Measurements from ENCODE around the gene FAM9C. TPM values are rescaled to one million over a fixed set of nuclear protein-coding genes. Genes with fewer than 3 reads are reported as not detected.

FAM9C gene
- total RNA-seq, 2 experiments from 2014 or later, result not detected

DNA sequence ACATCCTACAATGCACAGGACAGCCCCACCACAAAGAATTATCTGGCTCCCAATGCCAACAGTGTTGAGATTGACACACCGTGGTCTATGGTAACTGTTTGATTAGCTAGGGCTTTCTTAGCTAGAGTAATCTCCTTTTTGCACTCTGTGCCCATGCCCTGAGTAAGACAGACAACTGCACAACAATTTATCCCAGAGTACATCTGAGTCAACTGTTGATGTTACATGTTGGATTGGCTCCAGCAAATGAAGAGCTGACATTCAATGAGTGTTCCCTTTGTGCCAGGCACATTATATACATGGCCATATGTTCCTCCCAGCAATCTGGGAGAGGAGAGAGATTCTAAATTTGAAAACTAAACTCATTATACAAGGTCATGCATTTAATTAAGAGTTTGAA lies 3.9 kb upstream of the FAM9C start:
- DNase-seq (no peak), ATAC-seq (ENCODE audit: poor library complexity) (no peak)
- no peaks in the 10 kb centered on the region for H3K27me3 ChIP-seq (ENCODE audit: control insufficient read depth in 1 of 2, insufficient read depth in 2 of 2, low read length in 2 of 2)
- POLR2A ChIA-PET, result interaction anchor here (0.6 to 1.7 kb wide), 6 partner anchors 11 to 70 kb away, joined by 3 to 7 read pairs (median 5); no protein-coding TSS in a partner anchor
- Mint-ChIP-seq H3K9me3 (no peaks in the 10 kb centered on the region), H3K36me3 (ENCODE audit: low read depth) (peaks cover 9% of the 10 kb centered on the region), H3K4me1 (ENCODE audit: low read depth) (peaks cover 65% of the 10 kb centered on the region), H3K4me3 (peak overlapping the region; percentile 15), H3K27me3 (no peaks in the 10 kb centered on the region), H3K27ac (peak overlapping the region; percentile 83)
- CTCF ChIA-PET, result interaction anchor here (0.8 kb wide), 1 partner anchor 102 kb away, joined by 4 read pairs; no protein-coding TSS in a partner anchor
- no peak overlapping the region for H3K4me3 ChIP-seq (ENCODE audit: low read length)
- peaks cover 52% of the 10 kb centered on the region for H3K4me1 ChIP-seq (ENCODE audit: insufficient read depth, low read length)
- no peak overlapping the region for H3K27ac ChIP-seq (ENCODE audit: low read depth in 1 of 2, low read length in 2 of 2)
- intact Hi-C loops (cut with DNase I, micrococcal nuclease), result loop anchor here in 1 of 2 experiments (5.0 kb wide), 1 partner anchor 36 kb away; no protein-coding TSS in a partner anchor
- H3K9me3 ChIP-seq (ENCODE audit: control insufficient read depth in 1 of 2, insufficient read depth in 1 of 2, low read length in 2 of 2), result no peaks in the 10 kb centered on the region
- TF ChIP-seq, protein P1, sequence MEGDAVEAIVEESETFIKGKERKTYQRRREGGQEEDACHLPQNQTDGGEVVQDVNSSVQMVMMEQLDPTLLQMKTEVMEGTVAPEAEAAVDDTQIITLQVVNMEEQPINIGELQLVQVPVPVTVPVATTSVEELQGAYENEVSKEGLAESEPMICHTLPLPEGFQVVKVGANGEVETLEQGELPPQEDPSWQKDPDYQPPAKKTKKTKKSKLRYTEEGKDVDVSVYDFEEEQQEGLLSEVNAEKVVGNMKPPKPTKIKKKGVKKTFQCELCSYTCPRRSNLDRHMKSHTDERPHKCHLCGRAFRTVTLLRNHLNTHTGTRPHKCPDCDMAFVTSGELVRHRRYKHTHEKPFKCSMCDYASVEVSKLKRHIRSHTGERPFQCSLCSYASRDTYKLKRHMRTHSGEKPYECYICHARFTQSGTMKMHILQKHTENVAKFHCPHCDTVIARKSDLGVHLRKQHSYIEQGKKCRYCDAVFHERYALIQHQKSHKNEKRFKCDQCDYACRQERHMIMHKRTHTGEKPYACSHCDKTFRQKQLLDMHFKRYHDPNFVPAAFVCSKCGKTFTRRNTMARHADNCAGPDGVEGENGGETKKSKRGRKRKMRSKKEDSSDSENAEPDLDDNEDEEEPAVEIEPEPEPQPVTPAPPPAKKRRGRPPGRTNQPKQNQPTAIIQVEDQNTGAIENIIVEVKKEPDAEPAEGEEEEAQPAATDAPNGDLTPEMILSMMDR (IDR thresholded peaks at IDR 0.05), result no peak
- H3K36me3 ChIP-seq (ENCODE audit: insufficient read depth, low read length), result no peaks in the 10 kb centered on the region

DNA sequence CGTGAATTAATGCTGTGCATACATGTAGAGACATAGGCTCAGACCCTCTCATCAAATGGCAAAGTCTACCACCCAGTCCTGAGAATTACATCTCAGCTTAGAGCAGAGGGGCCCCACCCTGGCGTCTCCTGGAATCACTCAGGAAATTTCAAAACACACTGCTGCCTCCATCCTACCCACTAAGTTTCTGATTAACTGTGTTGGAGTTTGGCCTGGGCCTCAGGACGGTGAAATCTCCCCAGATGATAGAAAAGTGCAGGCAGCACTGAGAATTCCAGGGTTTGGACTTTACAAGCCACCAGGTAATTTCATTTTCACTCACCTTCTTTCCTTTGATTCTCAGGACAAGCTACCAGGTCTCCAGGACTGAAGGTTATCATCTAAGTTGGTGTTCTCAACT lies 3.3 kb upstream of the FAM9C start:
- Mint-ChIP-seq H3K9me3 (no peaks in the 10 kb centered on the region), H3K27me3 (no peaks in the 10 kb centered on the region), H3K36me3 (ENCODE audit: low read depth) (peaks cover 9% of the 10 kb centered on the region), H3K27ac (peak overlapping the region; percentile 83), H3K4me1 (ENCODE audit: low read depth) (peaks cover 64% of the 10 kb centered on the region), H3K4me3 (no peak overlapping the region)
- Histone ChIP-seq H3K4me1 (ENCODE audit: insufficient read depth, low read length) (peaks cover 47% of the 10 kb centered on the region), H3K36me3 (ENCODE audit: insufficient read depth, low read length) (no peaks in the 10 kb centered on the region), H3K27me3 (ENCODE audit: control insufficient read depth in 1 of 2, insufficient read depth in 2 of 2, low read length in 2 of 2) (no peaks in the 10 kb centered on the region), H3K27ac (ENCODE audit: low read depth in 1 of 2, low read length in 2 of 2) (no peak overlapping the region), H3K9me3 (ENCODE audit: control insufficient read depth in 1 of 2, insufficient read depth in 1 of 2, low read length in 2 of 2) (no peaks in the 10 kb centered on the region), H3K4me3 (ENCODE audit: low read length) (no peak overlapping the region)
- TF ChIP-seq, protein P1 (IDR thresholded peaks at IDR 0.05), result no peak
- intact Hi-C loops (cut with DNase I, micrococcal nuclease), result loop anchor here in 1 of 2 experiments (5.0 kb wide), 1 partner anchor 35 kb away; no protein-coding TSS in a partner anchor
- ATAC-seq (ENCODE audit: poor library complexity) (no peak), DNase-seq (no peak)
- CTCF ChIA-PET, result interaction anchor here (0.8 kb wide), 1 partner anchor 101 kb away, joined by 4 read pairs; no protein-coding TSS in a partner anchor
- POLR2A ChIA-PET, result interaction anchor here (0.6 to 1.7 kb wide), 6 partner anchors 11 to 70 kb away, joined by 3 to 7 read pairs (median 5); no protein-coding TSS in a partner anchor

DNA sequence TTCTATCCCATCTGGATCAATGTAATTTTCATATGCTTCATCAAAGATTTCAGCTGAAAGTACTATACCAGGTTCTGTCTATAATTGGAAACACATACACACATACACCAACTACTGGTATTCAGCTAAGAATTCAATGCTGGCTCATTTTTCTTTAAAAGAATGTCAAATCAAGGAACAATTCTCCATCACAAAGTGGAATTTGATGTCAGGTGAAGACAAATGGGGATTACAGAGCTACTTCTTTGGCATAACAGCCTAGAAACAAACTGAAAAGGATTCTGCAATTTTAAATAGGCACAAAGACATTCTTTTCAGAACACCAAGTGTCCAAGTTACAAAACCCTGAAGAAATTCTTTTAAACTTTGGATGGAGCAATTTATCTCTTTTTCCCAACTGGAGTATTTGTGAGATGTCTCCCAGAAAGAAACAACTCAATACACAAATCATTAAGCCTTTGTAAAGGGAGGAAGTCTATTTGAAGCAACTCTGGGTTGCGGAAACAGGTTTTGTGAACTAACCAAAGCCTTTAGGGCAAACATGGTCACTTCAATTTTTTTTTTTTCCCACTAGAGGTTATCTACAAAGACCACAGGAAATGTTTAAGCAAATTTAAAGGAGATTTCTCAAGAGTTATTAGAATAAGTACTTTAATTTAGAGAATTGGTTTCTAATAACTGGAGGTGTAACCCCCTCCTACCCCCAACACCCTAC lies 1.9 kb upstream of the FAM9C start:
- DNase-seq (no peak), ATAC-seq (ENCODE audit: poor library complexity) (no peak)
- H3K9me3 ChIP-seq (ENCODE audit: control insufficient read depth in 1 of 2, insufficient read depth in 1 of 2, low read length in 2 of 2), result no peaks in the 10 kb centered on the region
- peaks cover 37% of the 10 kb centered on the region for H3K4me1 ChIP-seq (ENCODE audit: insufficient read depth, low read length)
- H3K36me3 ChIP-seq (ENCODE audit: insufficient read depth, low read length), result no peaks in the 10 kb centered on the region
- Mint-ChIP-seq H3K4me3 (no peak overlapping the region), H3K27ac (peak overlapping the region; percentile 83), H3K36me3 (ENCODE audit: low read depth) (peaks cover 1% of the 10 kb centered on the region), H3K9me3 (no peaks in the 10 kb centered on the region), H3K4me1 (ENCODE audit: low read depth) (peaks cover 63% of the 10 kb centered on the region), H3K27me3 (no peaks in the 10 kb centered on the region)
- no peaks in the 10 kb centered on the region for H3K27me3 ChIP-seq (ENCODE audit: control insufficient read depth in 1 of 2, insufficient read depth in 2 of 2, low read length in 2 of 2)
- H3K4me3 ChIP-seq (ENCODE audit: low read length), result no peak overlapping the region
- ChIA-PET CTCF (no interaction called here), POLR2A (interaction anchor here (0.7 to 1.5 kb wide), 4 partner anchors 16 to 69 kb away, joined by 3 to 7 read pairs (median 4); no protein-coding TSS in a partner anchor)
- TF ChIP-seq, protein P1 (IDR thresholded peaks at IDR 0.05), result no peak
- H3K27ac ChIP-seq (ENCODE audit: low read depth in 1 of 2, low read length in 2 of 2), result no peak overlapping the region
- intact Hi-C loops (cut with DNase I, micrococcal nuclease), result loop anchor here in 1 of 2 experiments (5.0 kb wide), 1 partner anchor 34 kb away; no protein-coding TSS in a partner anchor
